Gastrocnemius medialis (tissue), 4 donors: ENCODE results near the gene SNCB. TPM values are rescaled to one million over a fixed set of nuclear protein-coding genes. Genes with fewer than 3 reads are reported as not detected.

Source experiments
- ATAC-seq, 2 donors: fragments of 150-250 bp; one replicate each; pipeline ENCODE4 v1.9.1; 2016
- DNase-seq, 2 donors: peaks; one replicate each; pipeline ENCODE4 v3.0.0-alpha.2; 2019
- H3K27ac ChIP-seq, 4 donors: fragments of 200-600 bp; sonication (generic); 1 replicate in 1 of 4; 2 replicates in 3 of 4; pipeline ENCODE4 v1.5.1; 2016 to 2018; ENCODE audit warnings: mild to moderate bottlenecking in 2 of 4, moderate library complexity in 1 of 4
- H3K27me3 ChIP-seq, 3 donors: fragments of 200-600 bp; sonication (generic) in 2 of 3; 1 replicate in 1 of 3; 2 replicates in 2 of 3; pipeline versions ENCODE4 v1.5.1 to v1.6.0; 2016 to 2019; ENCODE audit warnings: mild to moderate bottlenecking in 1 of 3, moderate library complexity in 1 of 3
- H3K36me3 ChIP-seq, 2 donors: fragments of 200-600 bp; sonication (generic) in 1 of 2; one replicate each; pipeline ENCODE4 v1.5.1; 2017 to 2018
- H3K4me1 ChIP-seq, 2 donors: fragments of 200-600 bp; sonication (generic) in 1 of 2; one replicate each; pipeline ENCODE4 v1.5.1; 2016 to 2017; ENCODE audit warnings: mild to moderate bottlenecking in 2 of 2
- H3K4me3 ChIP-seq, 4 donors: fragments of 200-600 bp; sonication (generic) in 3 of 4; 1 replicate in 1 of 4; 2 replicates in 3 of 4; pipeline ENCODE4 v1.5.1; 2016 to 2019; ENCODE audit warnings: mild to moderate bottlenecking in 2 of 4
- H3K9me3 ChIP-seq, 3 donors: fragments of 200-600 bp; sonication (generic) in 2 of 3; 1 replicate in 1 of 3; 2 replicates in 2 of 3; pipeline ENCODE4 v1.5.1; 2016 to 2019
- POLR2A ChIP-seq, 2 donors: fragments of 450-650 bp; IDR thresholded peaks; one replicate each; pipeline ENCODE4 v1.6.1; 2017; ENCODE audit warnings: antibody characterized with exemption in 2 of 2, mild to moderate bottlenecking in 2 of 2, moderate library complexity in 2 of 2
- in situ Hi-C, 4 donors: fragments of 200-750 bp; cut with MboI; loops; one replicate each; pipeline versions ENCODE4 v1.15.0 to v1.8.0; 2017; ENCODE audit warnings: low sequenced_read_pairs in 4 of 4
- intact Hi-C: fragments of 100-400 bp; cut with DNase I; formaldehyde crosslinking; loops from one replicate; pipeline ENCODE4 v1.15.1; 2023; ENCODE audit warnings: low total_unique reads
- total RNA-seq, 4 donors: library from RNA; depleted of rRNA; stranded (reverse); fragments of >200 nt; gene quantifications; one replicate each; pipeline versions ENCODE4 v1.1.0 to v1.2.3, GENCODE V29; 2016
- TF ChIP-seq, protein P1 (sequence below), 5 experiments: fragments of 450-650 bp in 3 of 5; fragments of 200-600 bp in 2 of 5; sonication (generic) in 2 of 5; IDR thresholded peaks in 4 of 5; conservative IDR thresholded peaks in 1 of 5; 1 replicate in 4 of 5; 2 replicates in 1 of 5; pipeline ENCODE4 v1.5.1; 2016 to 2019; ENCODE audit warnings: antibody characterized with exemption in 5 of 5, mild to moderate bottlenecking in 3 of 5, moderate library complexity in 3 of 5

Gene SNCB
- total RNA-seq, 4 donors from 2014 or later, result 0.20 TPM; not detected in 3

DNA sequence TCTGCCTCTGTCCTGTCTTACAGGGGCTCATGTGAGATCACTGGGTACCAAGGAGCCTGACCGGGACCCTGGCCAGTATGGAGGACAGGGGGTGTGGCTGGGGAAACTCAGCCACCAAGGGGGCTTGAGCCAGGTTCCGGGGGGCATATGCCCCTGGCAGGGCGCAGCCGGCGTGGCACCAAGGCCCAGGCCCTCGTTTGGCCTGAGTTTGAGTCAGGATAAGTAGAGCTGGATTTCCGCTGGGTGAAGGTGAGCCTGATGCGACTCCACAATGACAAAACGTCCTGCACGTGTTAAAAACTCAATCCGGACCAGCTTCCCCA lies 16.3 kb upstream of the SNCB start:
- Histone ChIP-seq H3K9me3 (no peaks in the 10 kb centered on the region), H3K36me3 (no peaks in the 10 kb centered on the region), H3K27ac (peak overlapping the region; percentile 76 to 85 (median 83)), H3K4me1 (peaks cover 12 to 17% of the 10 kb centered on the region in 2 donors), H3K27me3 (no peaks in the 10 kb centered on the region), H3K4me3 (peak overlapping the region; percentile 46 to 87 (median 66))
- ATAC-seq (peak in 1 of 2 donors; percentile 2), DNase-seq (no peak)
- intact Hi-C loops, result loop anchor here (1.0 to 10.0 kb wide), 5 partner anchors 35 to 262 kb away; partner anchors contain the start of genes CLTB, HIGD2A and NOP16
- in situ Hi-C loops, result no loop called here
- TF ChIP-seq POLR2A (IDR thresholded peaks at IDR 0.05), result no peak
- TF ChIP-seq, protein P1, sequence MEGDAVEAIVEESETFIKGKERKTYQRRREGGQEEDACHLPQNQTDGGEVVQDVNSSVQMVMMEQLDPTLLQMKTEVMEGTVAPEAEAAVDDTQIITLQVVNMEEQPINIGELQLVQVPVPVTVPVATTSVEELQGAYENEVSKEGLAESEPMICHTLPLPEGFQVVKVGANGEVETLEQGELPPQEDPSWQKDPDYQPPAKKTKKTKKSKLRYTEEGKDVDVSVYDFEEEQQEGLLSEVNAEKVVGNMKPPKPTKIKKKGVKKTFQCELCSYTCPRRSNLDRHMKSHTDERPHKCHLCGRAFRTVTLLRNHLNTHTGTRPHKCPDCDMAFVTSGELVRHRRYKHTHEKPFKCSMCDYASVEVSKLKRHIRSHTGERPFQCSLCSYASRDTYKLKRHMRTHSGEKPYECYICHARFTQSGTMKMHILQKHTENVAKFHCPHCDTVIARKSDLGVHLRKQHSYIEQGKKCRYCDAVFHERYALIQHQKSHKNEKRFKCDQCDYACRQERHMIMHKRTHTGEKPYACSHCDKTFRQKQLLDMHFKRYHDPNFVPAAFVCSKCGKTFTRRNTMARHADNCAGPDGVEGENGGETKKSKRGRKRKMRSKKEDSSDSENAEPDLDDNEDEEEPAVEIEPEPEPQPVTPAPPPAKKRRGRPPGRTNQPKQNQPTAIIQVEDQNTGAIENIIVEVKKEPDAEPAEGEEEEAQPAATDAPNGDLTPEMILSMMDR (IDR thresholded peaks at IDR 0.05 in 4 of 5, conservative IDR thresholded peaks at IDR 0.05 in 1 of 5), result no peak

DNA sequence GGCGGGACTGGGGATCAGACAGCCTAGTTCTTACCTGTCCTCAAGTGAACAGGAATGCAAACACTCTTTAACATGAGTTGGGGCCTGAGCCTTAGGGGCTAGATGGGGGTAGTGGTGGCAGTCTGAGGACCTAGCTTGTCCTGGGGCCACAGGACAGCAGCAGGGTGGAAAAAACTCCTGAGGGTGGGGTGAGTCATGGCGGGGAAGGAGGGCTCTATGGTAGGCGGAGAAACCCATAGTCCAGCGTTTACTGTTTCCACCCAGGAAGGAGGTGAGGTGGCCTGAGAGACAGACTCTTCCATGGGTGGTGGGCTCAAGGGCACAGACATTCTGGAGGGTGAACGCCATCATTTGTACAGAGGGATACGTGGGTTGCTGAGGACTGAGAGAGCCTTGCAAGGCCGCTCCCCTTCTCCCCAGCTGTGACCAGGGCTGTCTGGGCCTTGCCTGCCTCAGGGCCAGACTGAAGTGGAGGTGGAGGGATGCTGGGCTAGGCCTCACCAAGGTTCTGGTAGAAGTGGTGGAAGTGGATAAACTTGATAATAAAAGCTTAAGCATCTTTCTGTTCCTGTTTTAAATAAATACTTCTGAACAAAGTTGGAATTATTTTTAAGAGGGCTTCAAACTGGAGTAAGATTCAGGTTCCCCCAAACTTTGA lies 15.8 kb upstream of the SNCB start:
- intact Hi-C loops (loop anchor here (10.0 kb wide), 1 partner anchor 261 kb away; the partner anchor contains the start of genes HIGD2A and NOP16), in situ Hi-C loops (no loop called here)
- Histone ChIP-seq H3K36me3 (no peaks in the 10 kb centered on the region), H3K27ac (peak overlapping the region; percentile 76 to 85 (median 83)), H3K27me3 (no peaks in the 10 kb centered on the region), H3K4me3 (peak overlapping the region in 2 of 4 donors; percentile 56 to 76), H3K9me3 (no peaks in the 10 kb centered on the region), H3K4me1 (peaks cover 12 to 17% of the 10 kb centered on the region in 2 donors)
- DNase-seq, result no peak
- no peak for ATAC-seq
- TF ChIP-seq, protein P1 (IDR thresholded peaks at IDR 0.05 in 4 of 5, conservative IDR thresholded peaks at IDR 0.05 in 1 of 5), result no peak
- TF ChIP-seq POLR2A (IDR thresholded peaks at IDR 0.05), result no peak

DNA sequence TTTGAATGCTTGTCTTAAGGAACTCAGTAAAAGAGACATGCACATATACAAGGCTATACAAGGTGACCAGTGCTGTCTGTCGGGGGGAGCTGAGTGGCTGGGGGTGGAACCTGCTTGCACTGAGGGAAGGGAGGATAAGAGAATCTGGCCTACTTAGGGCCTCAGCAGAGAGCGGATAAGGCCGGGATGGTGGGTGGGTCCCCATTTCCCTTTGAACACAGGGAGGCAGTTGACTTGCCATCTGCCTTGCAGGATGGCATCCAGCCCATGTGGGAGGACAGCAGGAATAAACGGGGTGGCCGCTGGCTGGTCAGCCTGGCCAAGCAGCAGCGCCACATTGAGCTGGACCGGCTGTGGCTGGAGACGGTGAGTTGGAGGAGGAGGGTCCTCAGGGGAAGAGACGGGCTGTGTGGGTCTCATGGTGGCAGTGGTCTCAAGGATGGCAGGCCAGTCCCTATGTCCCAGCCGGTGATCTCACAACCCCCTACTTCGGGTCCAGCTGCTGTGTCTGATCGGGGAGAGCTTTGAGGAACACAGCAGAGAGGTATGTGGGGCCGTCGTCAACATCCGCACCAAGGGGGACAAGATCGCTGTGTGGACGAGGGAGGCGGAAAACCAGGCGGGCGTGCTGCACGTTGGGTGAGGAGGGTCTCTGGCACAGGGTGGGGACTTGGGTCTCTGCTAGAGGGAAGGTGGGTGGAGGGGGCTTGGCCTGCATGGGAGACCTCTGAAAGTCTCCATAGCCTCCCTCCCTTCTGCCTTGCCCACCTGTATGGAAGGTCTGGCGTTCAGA lies 14.7 kb upstream of the SNCB start:
- Histone ChIP-seq H3K9me3 (no peaks in the 10 kb centered on the region), H3K4me3 (no peak overlapping the region), H3K4me1 (peaks cover 17 to 19% of the 10 kb centered on the region in 2 donors), H3K36me3 (no peaks in the 10 kb centered on the region), H3K27ac (no peak overlapping the region), H3K27me3 (no peaks in the 10 kb centered on the region)
- intact Hi-C loops (loop anchor here (10.0 kb wide), 1 partner anchor 260 kb away; the partner anchor contains the start of genes HIGD2A and NOP16), in situ Hi-C loops (no loop called here)
- TF ChIP-seq, protein P1 (IDR thresholded peaks at IDR 0.05 in 4 of 5, conservative IDR thresholded peaks at IDR 0.05 in 1 of 5), result no peak
- no peak for TF ChIP-seq POLR2A (IDR thresholded peaks at IDR 0.05)
- DNase-seq (no peak), ATAC-seq (no peak)

DNA sequence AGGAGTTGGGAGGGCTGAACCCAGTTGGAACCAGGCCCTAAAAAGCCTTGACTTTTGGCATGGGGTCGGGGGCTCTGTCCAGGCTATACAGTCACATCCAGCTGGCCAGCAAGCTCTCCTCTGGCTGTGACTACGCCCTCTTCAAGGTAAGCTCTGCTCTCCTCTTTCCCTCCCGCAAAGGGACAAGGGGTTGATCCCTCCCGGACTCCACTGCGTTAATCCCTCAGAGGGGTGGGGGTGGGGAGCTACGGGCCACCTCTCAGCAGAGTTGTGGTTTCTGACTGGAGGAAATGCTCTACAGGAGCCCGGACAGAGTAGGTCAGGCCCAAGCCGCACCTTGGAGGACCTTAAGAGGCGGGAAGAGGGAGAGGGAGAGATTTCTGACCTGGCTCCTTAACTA lies 14.0 kb upstream of the SNCB start:
- intact Hi-C loops, result loop anchor here (10.0 kb wide), 1 partner anchor 259 kb away; the partner anchor contains the start of genes HIGD2A and NOP16
- H3K36me3 ChIP-seq, result no peaks in the 10 kb centered on the region
- H3K4me1 ChIP-seq, result peaks cover 17 to 19% of the 10 kb centered on the region in 2 donors
- H3K9me3 ChIP-seq, result no peaks in the 10 kb centered on the region
- H3K27me3 ChIP-seq, result no peaks in the 10 kb centered on the region
- in situ Hi-C loops, result no loop called here
- no peak overlapping the region for H3K4me3 ChIP-seq
- TF ChIP-seq, protein P1 (IDR thresholded peaks at IDR 0.05 in 4 of 5, conservative IDR thresholded peaks at IDR 0.05 in 1 of 5), result no peak
- DNase-seq (no peak), ATAC-seq (no peak)
- no peak overlapping the region for H3K27ac ChIP-seq
